Heart left ventricle (tissue), 13 donors: Measurements from ENCODE around the gene CD276.

Experiments
- CTCF ChIP-seq, 12 donors: fragments of 200-600 bp; sonication (generic) in 4 of 12; IDR thresholded peaks; one replicate each; pipeline versions ENCODE4 v1.5.0 to v1.8.0; 2018 to 2022; ENCODE audit warnings: antibody characterized with exemption in 12 of 12, mild to moderate bottlenecking in 5 of 12
- POLR2A ChIP-seq, 2 donors: fragments of 450-650 bp; IDR thresholded peaks; one replicate each; pipeline ENCODE4 v1.6.1; 2017; ENCODE audit warnings: antibody characterized with exemption in 2 of 2, mild to moderate bottlenecking in 2 of 2, moderate library complexity in 2 of 2
- donor health status: ischemic (EF 13 %, LVEDD 7.1; RV severe dilation, severe dysfunction).
- donor health status: DM: no; HTN: yes; CAD: no.
- donor health status: DM: no; HTN: no; CAD: no.
- donor health status: ischemic (EF 25% LVEDD 6.9; RV normal size, moderate dysfunction).
- donor health status: ischemic (EF 25% LVEDD 5.7; RV mildly dilated, moderate dysfunction).
- donor health status: ischemic (EF 35%, LVEDD 5.7; RV mildly dilated, moderate dysfunction).
- donor health status: nonischemic (EF 11% LVEDD 7.7; RV severe dilation, severe dysfunction).
- donor health status: DM: yes; HTN: yes; CAD: no.
- donor health status: PGD.
- donor health status: ischemic (EF 29% LVEDD 5.4; RV normal size, mild dysfunction).
- donor health status: nonischemic (EF 23%, LVEDD 6.1; RV moderate dilation, normal function).

GRCh38 chr15:73696641-73697001, 12.4 kb downstream of the CD276 start:
- TF ChIP-seq POLR2A (IDR thresholded peaks at IDR 0.05) (no peak), CTCF (IDR thresholded peaks at IDR 0.05) (no peak)
